Mesendoderm (in vitro differentiated cells): ENCODE data around the gene HMCN2.

ENCODE experiments used
- DNase-seq: peaks from one replicate; pipeline ENCODE4 v3.0.0; 2013
- H2AK5ac ChIP-seq: 2 replicates; pipeline ENCODE4 v1.6.1; 2013; ENCODE audit warnings: low read length, inconsistent platforms
- H2BK120ac ChIP-seq: 2 replicates; pipeline ENCODE4 v1.6.1; 2013; ENCODE audit warnings: low read depth, mild to moderate bottlenecking, low read length, moderate library complexity, mixed read lengths
- H2BK15ac ChIP-seq: replicated peaks from 2 replicates; pipeline ENCODE4 v1.6.1; 2013; ENCODE audit warnings: low read depth, mild to moderate bottlenecking, moderate library complexity
- H2BK5ac ChIP-seq: 2 replicates; pipeline ENCODE4 v1.6.1; 2013; ENCODE audit warnings: low read length, inconsistent platforms
- H3K18ac ChIP-seq: 2 replicates; pipeline ENCODE4 v1.6.1; 2013; ENCODE audit warnings: mild to moderate bottlenecking, low read length, mixed read lengths
- H3K23ac ChIP-seq: one replicate; pipeline ENCODE4 v1.6.1; 2013; ENCODE audit warnings: low read length
- H3K27ac ChIP-seq: 2 replicates; pipeline ENCODE4 v1.5.1; 2013; ENCODE audit warnings: low read depth, mild to moderate bottlenecking, inconsistent platforms, low read length, moderate library complexity
- H3K27me3 ChIP-seq: 2 replicates; pipeline ENCODE4 v1.6.1; 2013; ENCODE audit warnings: low read length, control low read depth, mild to moderate bottlenecking, inconsistent platforms; ENCODE audit not compliant: insufficient read depth, poor library complexity
- H3K36me3 ChIP-seq: 2 replicates; pipeline ENCODE4 v1.6.1; 2013; ENCODE audit warnings: low read length, inconsistent platforms; ENCODE audit not compliant: control insufficient read depth, insufficient read depth
- H3K4ac ChIP-seq: one replicate; pipeline ENCODE4 v1.6.1; 2013; ENCODE audit warnings: low read depth, mild to moderate bottlenecking, low read length, moderate library complexity
- H3K4me1 ChIP-seq: 2 replicates; pipeline ENCODE4 v1.6.1; 2013; ENCODE audit warnings: low read depth, low read length, inconsistent platforms; ENCODE audit not compliant: control insufficient read depth
- H3K4me2 ChIP-seq: 2 replicates; pipeline ENCODE4 v1.6.1; 2013; ENCODE audit warnings: low read length
- H3K4me3 ChIP-seq: 2 replicates; pipeline ENCODE4 v1.5.1; 2013; ENCODE audit warnings: mild to moderate bottlenecking, low read length
- H3K56ac ChIP-seq: one replicate; pipeline ENCODE4 v1.6.1; 2013; ENCODE audit warnings: low read length
- H3K79me1 ChIP-seq: 2 replicates; pipeline ENCODE4 v1.6.1; 2013; ENCODE audit warnings: low read length, inconsistent platforms
- H3K79me2 ChIP-seq: 2 replicates; pipeline ENCODE4 v1.6.1; 2013; ENCODE audit warnings: mild to moderate bottlenecking, low read length; ENCODE audit not compliant: control insufficient read depth, insufficient read depth
- H3K9ac ChIP-seq: 2 replicates; pipeline ENCODE4 v1.6.1; 2013; ENCODE audit warnings: low read length, inconsistent platforms
- H4K5ac ChIP-seq: one replicate; pipeline ENCODE4 v1.6.1; 2013; ENCODE audit warnings: low read length
- H4K8ac ChIP-seq: one replicate; pipeline ENCODE4 v1.6.1; 2013; ENCODE audit warnings: low read depth, mild to moderate bottlenecking, control low read depth, low read length, moderate library complexity
- WGBS: extraction: QIAGEN DNeasy Blood & Tissue Kit; methylation state at CpG from one replicate; pipeline ENCODE4 v1.1.7; 2013; ENCODE audit warnings: low lambda C conversion rate, missing lambda C conversion rate; ENCODE audit not compliant: insufficient coverage; ENCODE audit errors: extremely low coverage; 5-methylcytosine and 5-hydroxymethylcytosine counted together

HMCN2 gene

GRCh38 chr9:130287736-130288135 lies 22.2 kb downstream of the HMCN2 start:
- Histone ChIP-seq H2BK15ac (no peak overlapping the region), H3K79me2 (no peaks in the 10 kb centered on the region), H4K8ac (no peak overlapping the region), H3K56ac (no peak overlapping the region), H4K5ac (no peak overlapping the region), H3K79me1 (no peaks in the 10 kb centered on the region), H2BK120ac (no peak overlapping the region), H2AK5ac (no peak overlapping the region), H3K27me3 (no peaks in the 10 kb centered on the region), H3K4ac (no peak overlapping the region), H2BK5ac (no peak overlapping the region), H3K4me1 (no peaks in the 10 kb centered on the region), H3K4me2 (no peak overlapping the region), H3K9ac (no peak overlapping the region), H3K18ac (no peak overlapping the region), H3K23ac (no peak overlapping the region), H3K4me3 (no peak overlapping the region), H3K27ac (no peak overlapping the region), H3K36me3 (no peaks in the 10 kb centered on the region)
- WGBS = no CpG with 5 or more reads among the region's 6 CpGs
- DNase-seq = no peak

DNA sequence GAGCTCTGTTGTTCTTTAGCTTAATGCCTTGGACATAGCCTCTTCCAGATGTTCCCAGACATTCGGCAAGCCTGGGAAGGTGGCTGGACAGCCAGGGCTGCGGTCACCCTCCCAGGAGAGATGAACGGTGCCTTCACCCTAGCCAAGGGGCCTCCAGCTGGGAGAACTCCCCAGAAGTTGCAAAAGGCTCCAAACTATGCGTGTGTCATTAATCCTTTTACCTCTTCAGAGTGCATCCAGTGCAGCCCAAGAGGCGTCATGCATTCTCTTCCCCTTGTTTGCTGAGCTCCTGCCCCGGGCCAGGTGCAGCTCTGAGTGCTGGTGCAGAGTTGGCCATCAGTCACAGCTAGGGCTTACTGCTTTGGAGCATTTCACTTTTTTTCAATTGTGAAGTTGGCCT lies 22.8 kb downstream of the HMCN2 start:
- WGBS = no CpG with 5 or more reads among the region's 6 CpGs
- Histone ChIP-seq H4K8ac (no peak overlapping the region), H4K5ac (no peak overlapping the region), H2BK15ac (no peak overlapping the region), H3K18ac (no peak overlapping the region), H3K79me2 (no peaks in the 10 kb centered on the region), H3K23ac (no peak overlapping the region), H3K27ac (no peak overlapping the region), H3K36me3 (no peaks in the 10 kb centered on the region), H3K9ac (no peak overlapping the region), H3K4me2 (no peak overlapping the region), H3K27me3 (no peaks in the 10 kb centered on the region), H2BK120ac (no peak overlapping the region), H3K79me1 (no peaks in the 10 kb centered on the region), H2BK5ac (no peak overlapping the region), H3K4me1 (no peaks in the 10 kb centered on the region), H3K4ac (no peak overlapping the region), H3K4me3 (no peak overlapping the region), H3K56ac (no peak overlapping the region), H2AK5ac (no peak overlapping the region)
- DNase-seq = no peak

GRCh38 chr9:130288926-130289690 lies 23.5 kb downstream of the HMCN2 start:
- no CpG with 5 or more reads among the region's 13 CpGs for WGBS
- H3K79me1 ChIP-seq = no peaks in the 10 kb centered on the region
- no peak overlapping the region for H4K5ac ChIP-seq
- no peak for DNase-seq
- H3K79me2 ChIP-seq = no peaks in the 10 kb centered on the region
- H2BK5ac ChIP-seq = no peak overlapping the region
- H2AK5ac ChIP-seq = no peak overlapping the region
- H3K4me1 ChIP-seq = no peaks in the 10 kb centered on the region
- H3K4me2 ChIP-seq = no peak overlapping the region
- no peak overlapping the region for H3K18ac ChIP-seq
- no peak overlapping the region for H3K9ac ChIP-seq
- H3K27me3 ChIP-seq = no peaks in the 10 kb centered on the region
- no peaks in the 10 kb centered on the region for H3K36me3 ChIP-seq
- no peak overlapping the region for H3K27ac ChIP-seq
- no peak overlapping the region for H3K23ac ChIP-seq
- H2BK15ac ChIP-seq = no peak overlapping the region
- H3K4ac ChIP-seq = no peak overlapping the region
- no peak overlapping the region for H2BK120ac ChIP-seq
- no peak overlapping the region for H3K4me3 ChIP-seq
- H4K8ac ChIP-seq = no peak overlapping the region
- H3K56ac ChIP-seq = no peak overlapping the region

DNA sequence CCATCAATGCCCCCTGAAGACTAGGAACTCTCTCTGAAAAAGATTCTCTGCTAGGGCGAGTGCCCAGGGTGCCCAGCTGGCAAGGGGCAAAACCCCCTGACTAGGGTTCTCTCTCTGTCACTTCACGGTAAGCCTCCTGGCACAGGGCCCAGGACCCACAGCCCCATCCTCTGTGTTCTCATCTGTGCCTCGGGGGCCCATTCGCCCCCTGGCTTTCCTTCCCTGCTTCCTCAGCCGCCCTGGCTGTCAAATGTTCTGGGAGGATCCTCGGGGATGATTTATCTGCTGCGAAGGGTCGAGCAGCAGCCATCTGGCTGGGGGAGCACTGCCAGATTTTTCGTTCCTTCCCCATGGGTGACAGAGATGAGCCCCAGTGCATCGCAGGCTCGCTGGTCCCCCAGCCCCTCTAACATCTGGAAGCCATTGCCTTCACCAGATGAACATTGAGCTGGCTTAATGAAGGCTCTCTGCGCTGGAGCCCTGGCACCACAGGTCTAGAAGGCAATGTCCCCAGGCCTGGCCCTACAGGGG lies 24.2 kb downstream of the HMCN2 start:
- H2BK120ac ChIP-seq = no peak overlapping the region
- H3K27ac ChIP-seq = no peak overlapping the region
- no peak overlapping the region for H3K9ac ChIP-seq
- H3K4me2 ChIP-seq = no peak overlapping the region
- WGBS = no CpG with 5 or more reads among the region's 12 CpGs
- no peaks in the 10 kb centered on the region for H3K79me2 ChIP-seq
- no peak overlapping the region for H3K23ac ChIP-seq
- no peak overlapping the region for H2AK5ac ChIP-seq
- no peak overlapping the region for H2BK5ac ChIP-seq
- no peak for DNase-seq
- no peak overlapping the region for H4K5ac ChIP-seq
- H3K18ac ChIP-seq = no peak overlapping the region
- no peaks in the 10 kb centered on the region for H3K27me3 ChIP-seq
- H3K36me3 ChIP-seq = no peaks in the 10 kb centered on the region
- no peak overlapping the region for H3K4me3 ChIP-seq
- H2BK15ac ChIP-seq = no peak overlapping the region
- H4K8ac ChIP-seq = no peak overlapping the region
- H3K4me1 ChIP-seq = no peaks in the 10 kb centered on the region
- no peak overlapping the region for H3K4ac ChIP-seq
- H3K79me1 ChIP-seq = no peaks in the 10 kb centered on the region
- no peak overlapping the region for H3K56ac ChIP-seq

DNA sequence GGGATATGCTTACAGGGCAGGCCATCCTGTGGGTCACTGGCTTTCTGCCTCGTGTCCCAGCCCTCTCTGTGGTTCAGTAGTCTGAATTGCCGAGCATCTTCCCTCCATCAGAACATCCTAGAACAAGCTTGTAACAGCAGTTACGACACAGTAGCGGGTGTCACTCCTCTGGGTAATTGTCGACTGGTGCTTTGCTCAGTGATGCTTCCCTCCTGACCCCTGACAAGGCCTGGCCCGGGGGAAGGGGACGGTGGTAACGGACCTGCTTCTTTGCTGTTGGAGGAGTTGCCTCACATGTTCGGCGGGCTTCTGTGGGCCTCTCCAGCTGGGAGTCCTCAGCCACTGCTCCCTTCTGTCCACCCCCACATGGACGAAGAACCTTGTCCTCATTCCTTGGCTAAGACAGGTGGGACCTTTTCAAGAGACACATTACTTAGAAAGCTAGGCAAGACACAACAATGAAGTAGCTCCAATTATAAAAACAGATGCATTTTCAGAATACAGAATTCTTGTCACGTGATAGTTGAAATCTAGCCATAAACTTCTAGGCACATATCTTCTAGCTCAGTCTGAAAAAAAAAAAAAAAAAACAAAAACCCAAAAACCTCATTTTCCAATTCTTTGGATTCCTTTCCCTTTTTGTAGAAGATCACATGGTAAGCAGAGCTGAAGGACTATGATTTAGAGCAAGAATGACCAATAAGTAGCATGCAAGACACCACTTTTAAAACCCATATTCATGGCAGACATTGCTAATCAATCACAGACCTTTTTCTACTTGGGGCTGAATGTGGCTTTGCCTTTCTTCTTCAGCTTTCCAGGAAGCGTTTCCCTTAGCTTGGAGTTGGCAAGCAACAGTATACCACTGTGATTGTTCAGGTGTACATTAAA lies 25.0 kb downstream of the HMCN2 start:
- no peak overlapping the region for H3K4me2 ChIP-seq
- H3K18ac ChIP-seq = no peak overlapping the region
- no peak overlapping the region for H2BK15ac ChIP-seq
- no peak overlapping the region for H3K4me3 ChIP-seq
- no peak overlapping the region for H4K5ac ChIP-seq
- H2BK120ac ChIP-seq = no peak overlapping the region
- H4K8ac ChIP-seq = no peak overlapping the region
- no CpG with 5 or more reads among the region's 13 CpGs for WGBS
- no peaks in the 10 kb centered on the region for H3K79me2 ChIP-seq
- no peak overlapping the region for H2AK5ac ChIP-seq
- H3K27ac ChIP-seq = no peak overlapping the region
- no peaks in the 10 kb centered on the region for H3K36me3 ChIP-seq
- no peak overlapping the region for H3K56ac ChIP-seq
- no peak overlapping the region for H2BK5ac ChIP-seq
- no peak overlapping the region for H3K4ac ChIP-seq
- H3K27me3 ChIP-seq = no peaks in the 10 kb centered on the region
- no peak overlapping the region for H3K9ac ChIP-seq
- no peaks in the 10 kb centered on the region for H3K79me1 ChIP-seq
- no peaks in the 10 kb centered on the region for H3K4me1 ChIP-seq
- H3K23ac ChIP-seq = no peak overlapping the region
- no peak for DNase-seq
